HG02588 (cell line): ENCODE data around the gene IZUMO1.

Experiments
- ATAC-seq: cut with Tn5 transposase; IDR thresholded peaks from one replicate; pipeline ENCODE4 v1.9.1; 2021; ENCODE audit warnings: mild to moderate bottlenecking, moderate library complexity; ENCODE audit not compliant: unreplicated experiment

Gene IZUMO1

GRCh38 chr19:48757741-48758144 is 11.0 kb upstream of the IZUMO1 start:
- ATAC-seq = no peak

- no peak for ATAC-seq
Measured at GRCh38 chr19:48757089-48757675, 10.5 kb upstream of the IZUMO1 start.

- ATAC-seq = no peak
Measured at GRCh38 chr19:48756686-48757085, 10.0 kb upstream of the IZUMO1 start.

- ATAC-seq = no peak
Measured at GRCh38 chr19:48756212-48756611, 9.5 kb upstream of the IZUMO1 start.

- ATAC-seq = no peak
Measured at GRCh38 chr19:48755787-48756186, 9.1 kb upstream of the IZUMO1 start.

GRCh38 chr19:48755084-48755641 is 8.5 kb upstream of the IZUMO1 start, which contains the start of gene FGF21:
Gene FGF21, plus strand, starts transcription at chr19:48755524. Its CDS starts 713 bp downstream, at chr19:48756237.
- ATAC-seq = no peak

- no peak for ATAC-seq
Measured at GRCh38 chr19:48752496-48753365, 6.0 kb upstream of the IZUMO1 start, which contains the start of gene FUT1. Gene FUT1, minus strand, starts transcription at chr19:48752641. Its CDS starts 1,360 bp downstream, at chr19:48751281.

- no peak for ATAC-seq
Measured at GRCh38 chr19:48751845-48752495, 5.3 kb upstream of the IZUMO1 start.

- ATAC-seq = no peak
Measured at GRCh38 chr19:48750771-48751504, 4.2 kb upstream of the IZUMO1 start.

GRCh38 chr19:48750351-48750750 is 3.6 kb upstream of the IZUMO1 start:
- ATAC-seq = no peak

GRCh38 chr19:48749571-48750198 is 3.0 kb upstream of the IZUMO1 start:
- ATAC-seq = no peak

- no peak for ATAC-seq
Measured at GRCh38 chr19:48746110-48746509, 599 bp downstream of the IZUMO1 start.

- no peak for ATAC-seq
Measured at GRCh38 chr19:48745208-48745995, 1.3 kb downstream of the IZUMO1 start.

GRCh38 chr19:48742096-48742495 is 4.6 kb downstream of the IZUMO1 start:
- no peak for ATAC-seq

- ATAC-seq = no peak
Measured at GRCh38 chr19:48741129-48741999, 5.3 kb downstream of the IZUMO1 start.

GRCh38 chr19:48740164-48740972 is 6.3 kb downstream of the IZUMO1 start, which contains the start of gene RASIP1:
Gene RASIP1, minus strand, starts transcription at chr19:48740610. Its CDS starts 328 bp downstream, at chr19:48740282.
- ATAC-seq = no peak

- no peak for ATAC-seq
Measured at GRCh38 chr19:48739404-48740163, 7.1 kb downstream of the IZUMO1 start.
